SW 1271 (cell line): ENCODE results near the gene CDY2B.
"Not testable (repeated sequence)": the region's sequence is repeated elsewhere in the genome, so short reads cannot be mapped to it uniquely, and the experiment has no call there.

Source experiments
- DNase-seq, 2 experiments: peaks; one replicate each; lab custom pipeline; 2025; lab: John Stamatoyannopoulos, UW

CDY2B gene

GRCh38 chrY:17880120-17880519 lies at the start of gene CDY2B:
CDY2B (minus strand) TSS chrY:17880220; CDS start chrY:17879892, 328 bp downstream.
- not testable (repeated sequence) for DNase-seq

- DNase-seq = not testable (repeated sequence)
Measured at GRCh38 chrY:17908009-17908408, 28.0 kb upstream of the CDY2B start.

DNA sequence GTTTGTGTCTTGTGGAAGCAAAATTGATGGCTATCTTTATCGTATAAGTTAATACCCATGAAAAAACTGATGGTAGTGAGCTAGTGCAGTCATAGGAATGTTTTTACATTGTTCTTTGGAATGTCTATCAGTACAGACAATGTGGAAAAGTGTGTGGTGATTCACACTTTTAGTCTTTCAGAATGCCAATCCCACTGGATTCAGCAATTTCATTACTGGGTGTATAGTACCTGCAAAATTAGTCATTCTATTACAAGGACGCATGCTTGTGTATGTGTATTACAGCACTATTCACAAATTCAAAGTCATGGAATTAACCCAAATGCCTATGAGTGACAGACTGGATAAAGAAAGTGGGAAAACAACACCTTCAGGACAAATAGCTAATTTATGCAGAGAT lies 27.3 kb upstream of the CDY2B start:
- DNase-seq = not testable (repeated sequence)

GRCh38 chrY:17881697-17882096 lies 1.7 kb upstream of the CDY2B start:
- not testable (repeated sequence) for DNase-seq

GRCh38 chrY:17876767-17877166 lies 3.3 kb downstream of the CDY2B start:
- DNase-seq = not testable (repeated sequence)

GRCh38 chrY:17875401-17875800 lies 4.6 kb downstream of the CDY2B start:
- not testable (repeated sequence) for DNase-seq

DNA sequence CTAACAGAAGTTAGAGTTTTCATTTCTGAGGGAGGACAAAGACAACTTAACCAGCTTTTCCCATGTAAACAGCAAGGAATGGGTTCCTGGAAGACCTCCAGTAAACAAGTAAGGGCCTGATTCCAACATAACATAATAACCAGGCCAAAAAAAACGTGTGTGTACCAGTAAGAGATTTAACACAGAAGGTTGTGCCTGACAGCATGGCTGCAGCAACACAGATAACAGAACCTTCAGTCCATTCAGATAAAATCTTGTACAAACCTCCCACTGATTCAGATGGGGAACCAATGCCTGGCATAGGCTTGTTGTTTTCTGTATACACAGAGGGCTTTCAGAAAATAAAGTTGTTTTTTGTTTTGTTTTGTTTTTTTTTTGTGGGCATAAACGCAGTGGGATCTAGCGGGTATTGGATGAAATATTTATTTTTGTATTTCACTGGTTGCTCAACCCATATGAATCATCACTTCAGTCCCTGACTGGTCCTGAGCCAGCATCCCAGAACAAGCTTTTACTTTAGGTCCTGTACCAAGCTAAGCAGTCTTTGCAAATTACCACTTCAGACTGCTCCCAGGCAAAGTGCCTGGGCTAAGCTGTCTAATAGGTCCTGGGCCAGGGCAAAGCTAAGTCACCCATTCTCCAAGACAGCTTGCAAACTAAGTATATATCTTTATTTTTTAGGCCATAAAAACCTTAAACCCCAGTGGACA lies 8.7 kb downstream of the CDY2B start:
- not testable (repeated sequence) for DNase-seq

- DNase-seq = not testable (repeated sequence)
Measured at GRCh38 chrY:17870737-17871136, 9.3 kb downstream of the CDY2B start.

DNA sequence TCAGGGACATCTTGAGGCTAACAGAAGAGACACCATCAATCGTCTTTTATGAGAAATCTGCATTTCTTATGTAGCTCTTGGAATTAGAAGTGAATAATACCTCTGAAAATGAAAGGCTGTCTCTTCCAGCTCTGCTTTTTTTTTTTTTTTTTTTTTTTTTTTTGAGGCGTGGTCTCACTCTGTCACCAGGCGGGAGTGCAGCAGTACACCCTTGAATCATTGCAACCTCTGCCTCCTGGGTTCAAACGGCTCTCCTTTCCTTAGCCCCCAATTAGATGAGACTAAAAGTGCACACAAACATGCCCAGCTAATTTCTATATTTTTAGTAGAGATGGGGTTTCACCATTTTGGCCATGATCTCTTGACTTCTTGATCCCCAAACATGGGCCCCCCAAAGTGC lies 12.2 kb downstream of the CDY2B start:
- not testable (repeated sequence) for DNase-seq

DNA sequence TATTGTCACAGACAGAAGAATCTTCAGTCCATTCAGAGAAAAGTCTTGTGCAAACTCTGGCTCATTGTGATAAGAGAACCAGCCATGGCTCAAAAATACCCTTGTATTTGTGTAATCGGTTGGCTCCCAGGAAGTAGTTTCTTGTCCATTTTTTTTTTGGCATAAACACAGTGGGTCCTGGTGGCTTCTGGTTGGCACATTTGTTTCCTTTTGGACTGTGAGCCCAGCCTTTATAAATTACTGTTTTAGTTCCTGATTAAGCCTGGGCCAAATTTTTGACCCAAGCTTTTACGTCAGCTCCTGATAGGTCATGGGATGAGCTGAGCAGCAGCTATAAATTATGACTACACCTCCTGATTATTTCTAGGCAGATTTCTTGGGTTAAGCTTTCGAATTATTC lies 19.4 kb downstream of the CDY2B start:
- DNase-seq = not testable (repeated sequence)

DNA sequence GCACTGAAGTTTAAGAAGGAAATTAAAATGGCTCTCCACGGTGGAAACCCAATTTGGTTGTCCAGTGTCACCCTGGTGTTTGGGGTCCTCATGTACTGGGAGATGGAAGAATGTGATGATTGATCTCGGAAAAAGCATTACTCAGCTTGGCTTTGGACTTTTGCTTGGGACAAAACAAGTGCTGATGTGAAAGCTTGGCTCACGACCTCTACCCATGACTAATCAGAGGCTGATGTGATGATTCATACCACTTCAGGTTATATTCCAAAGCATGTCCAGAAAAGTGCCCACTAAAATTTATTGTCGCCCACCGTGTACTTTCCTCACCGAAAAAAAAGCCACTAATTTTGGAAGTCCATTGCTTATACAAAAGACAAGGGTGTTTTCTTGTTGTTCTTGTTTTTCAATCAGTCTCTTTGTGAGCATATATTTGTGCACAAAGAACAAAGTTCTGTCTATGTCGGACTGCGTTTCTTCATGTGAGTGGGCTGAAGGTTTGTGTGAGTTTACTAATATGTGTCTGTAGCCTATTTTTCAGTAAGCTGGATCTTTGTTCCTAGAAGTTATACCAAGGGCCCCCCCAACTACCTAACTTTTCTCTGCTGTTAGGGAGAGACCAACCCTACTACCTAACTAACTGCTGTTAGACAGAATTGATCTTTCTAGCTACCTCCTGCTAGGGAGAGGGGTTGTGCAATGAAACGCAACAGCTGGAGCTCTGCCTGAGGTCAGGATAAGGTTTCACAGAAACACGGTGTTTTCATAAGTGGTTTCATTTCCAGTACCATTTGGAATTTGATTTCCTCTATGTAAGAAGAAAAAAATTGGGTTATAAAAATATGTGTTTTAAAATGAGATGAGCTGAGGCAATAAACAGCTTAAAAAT lies 22.8 kb downstream of the CDY2B start:
- DNase-seq = not testable (repeated sequence)

- not testable (repeated sequence) for DNase-seq
Measured at GRCh38 chrY:17856508-17856907, 23.5 kb downstream of the CDY2B start.

GRCh38 chrY:17849131-17849530 lies 30.9 kb downstream of the CDY2B start:
- DNase-seq = not testable (repeated sequence)

- DNase-seq = not testable (repeated sequence)
Measured at GRCh38 chrY:17832149-17832548, 47.9 kb downstream of the CDY2B start.
